H9 (cell line): ENCODE measurements around the gene RIBC2. TPM values are rescaled to one million over a fixed set of nuclear protein-coding genes. Genes with fewer than 3 reads are reported as not detected.

Source experiments
- DNase-seq: peaks from one replicate; pipeline ENCODE4 v3.0.0-alpha.2; 2017
- H2AFZ ChIP-seq: one replicate; pipeline ENCODE4 v1.6.1; 2013; ENCODE audit warnings: mild to moderate bottlenecking, low read length, control low read depth, moderate library complexity
- H2AK5ac ChIP-seq: 2 replicates; pipeline ENCODE4 v1.6.1; 2013; ENCODE audit warnings: low read length, control low read depth, mixed read lengths; ENCODE audit not compliant: insufficient read length
- H2BK120ac ChIP-seq: one replicate; pipeline ENCODE4 v1.6.1; 2013; ENCODE audit warnings: low read depth, mild to moderate bottlenecking, low read length, control low read depth, inconsistent platforms; ENCODE audit not compliant: poor library complexity, severe bottlenecking
- H2BK12ac ChIP-seq: 2 replicates; pipeline ENCODE4 v1.6.1; 2013; ENCODE audit warnings: low read length, control low read depth, mixed read lengths, low read depth; ENCODE audit not compliant: insufficient read length
- H2BK15ac ChIP-seq: 2 replicates; pipeline ENCODE4 v1.6.1; 2013; ENCODE audit warnings: low read depth, low read length, control low read depth
- H2BK20ac ChIP-seq: one replicate; pipeline ENCODE4 v1.6.1; 2013; ENCODE audit warnings: low read depth, mild to moderate bottlenecking, low read length, control low read depth, inconsistent platforms; ENCODE audit not compliant: poor library complexity, severe bottlenecking
- H2BK5ac ChIP-seq: 2 replicates; pipeline ENCODE4 v1.6.1; 2013; ENCODE audit warnings: low read length, control low read depth, mixed read lengths; ENCODE audit not compliant: insufficient read length
- H3K14ac ChIP-seq: 2 replicates; pipeline ENCODE4 v1.6.1; 2013; ENCODE audit warnings: low read length, control low read depth; ENCODE audit not compliant: insufficient read depth
- H3K18ac ChIP-seq: 2 replicates; pipeline ENCODE4 v1.6.1; 2013; ENCODE audit warnings: low read depth, mild to moderate bottlenecking, mixed read lengths, low read length, control low read depth; ENCODE audit not compliant: insufficient read length
- H3K23ac ChIP-seq: 2 replicates; pipeline ENCODE4 v1.6.1; 2013; ENCODE audit warnings: low read length, control low read depth, mixed read lengths, low read depth; ENCODE audit not compliant: insufficient read length
- H3K23me2 ChIP-seq: 2 replicates; pipeline ENCODE4 v1.6.1; 2013; ENCODE audit warnings: low read depth, mild to moderate bottlenecking, mixed read lengths, low read length, control low read depth; ENCODE audit not compliant: insufficient read length, poor library complexity, severe bottlenecking
- H3K27ac ChIP-seq: 2 replicates; pipeline ENCODE4 v1.5.1; 2013; ENCODE audit warnings: low read length, control low read depth, mixed read lengths, low read depth; ENCODE audit not compliant: insufficient read length
- H3K27me3 ChIP-seq: 2 replicates; pipeline ENCODE4 v1.6.1; 2013; ENCODE audit warnings: low read length, control low read depth, inconsistent platforms; ENCODE audit not compliant: insufficient read depth
- H3K4ac ChIP-seq: 2 replicates; pipeline ENCODE4 v1.6.1; 2013; ENCODE audit warnings: low read depth, mild to moderate bottlenecking, control low read depth, inconsistent platforms, low read length, moderate library complexity
- H3K4me1 ChIP-seq: 2 replicates; pipeline ENCODE4 v1.6.1; 2013; ENCODE audit warnings: low read length, control low read depth, inconsistent platforms; ENCODE audit not compliant: insufficient read depth
- H3K4me2 ChIP-seq: 2 replicates; pipeline ENCODE4 v1.6.1; 2013; ENCODE audit warnings: low read length, control low read depth, mixed read lengths; ENCODE audit not compliant: insufficient read length, insufficient read depth
- H3K56ac ChIP-seq: 2 replicates; pipeline ENCODE4 v1.6.1; 2013; ENCODE audit warnings: low read depth, mild to moderate bottlenecking, mixed read lengths, low read length, control low read depth; ENCODE audit not compliant: insufficient read length
- H3K79me1 ChIP-seq: 2 replicates; pipeline ENCODE4 v1.6.1; 2013; ENCODE audit warnings: low read depth, mild to moderate bottlenecking, moderate library complexity, low read length, control low read depth, inconsistent platforms; ENCODE audit not compliant: insufficient read depth, poor library complexity, severe bottlenecking
- H3K79me2 ChIP-seq: 2 replicates; pipeline ENCODE4 v1.6.1; 2013; ENCODE audit warnings: low read length, control low read depth, inconsistent platforms; ENCODE audit not compliant: insufficient read depth
- H3K9ac ChIP-seq: 2 replicates; pipeline ENCODE4 v1.6.1; 2013; ENCODE audit warnings: low read length, control low read depth, mixed read lengths; ENCODE audit not compliant: insufficient read length; ENCODE audit errors: extremely low read depth
- H3K9me3 ChIP-seq: one replicate; pipeline ENCODE4 v1.6.1; 2013; ENCODE audit warnings: low read depth, low read length, inconsistent platforms; ENCODE audit not compliant: control insufficient read depth
- H3T11ph ChIP-seq: one replicate; pipeline ENCODE4 v1.6.1; 2013; ENCODE audit warnings: mild to moderate bottlenecking, low read length, control low read depth, inconsistent platforms
- H4K20me1 ChIP-seq: one replicate; pipeline ENCODE4 v1.6.1; 2013; ENCODE audit not compliant: control insufficient read depth, insufficient read length, insufficient read depth
- H4K5ac ChIP-seq: 2 replicates; pipeline ENCODE4 v1.6.1; 2013; ENCODE audit warnings: low read depth, mild to moderate bottlenecking, mixed read lengths, low read length, control low read depth; ENCODE audit not compliant: insufficient read length
- H4K8ac ChIP-seq: replicated peaks from 2 replicates; pipeline ENCODE4 v1.6.1; 2013; ENCODE audit warnings: low read length, control low read depth, mixed read lengths, low read depth; ENCODE audit not compliant: insufficient read length
- H4K91ac ChIP-seq: 2 replicates; pipeline ENCODE4 v1.6.1; 2013; ENCODE audit warnings: low read depth, mild to moderate bottlenecking, moderate library complexity, mixed read lengths, low read length, control low read depth; ENCODE audit not compliant: insufficient read length
- H3K27ac Mint-ChIP-seq, 3 experiments: 2 replicates in 2 of 3; 3 replicates in 1 of 3; pipeline ENCODE4 v1.8.0; 2020 to 2021; ENCODE audit warnings: mixed read lengths in 3 of 3, mild to moderate bottlenecking in 1 of 3, moderate library complexity in 1 of 3
- H3K27me3 Mint-ChIP-seq: 2 replicates; pipeline ENCODE4 v1.8.0; 2021; ENCODE audit warnings: low read depth, mild to moderate bottlenecking, moderate library complexity, mixed read lengths
- H3K36me3 Mint-ChIP-seq, 3 experiments: 2 replicates in 2 of 3; 3 replicates in 1 of 3; pipeline ENCODE4 v1.8.0; 2020 to 2021; ENCODE audit warnings: low read depth in 3 of 3, mixed read lengths in 3 of 3; ENCODE audit not compliant: insufficient read depth in 1 of 3
- H3K4me1 Mint-ChIP-seq, 2 experiments: 2 replicates each; pipeline ENCODE4 v1.8.0; 2020; ENCODE audit warnings: mixed read lengths in 2 of 2
- H3K4me3 Mint-ChIP-seq, 2 experiments: 2 replicates in 1 of 2; 3 replicates in 1 of 2; pipeline ENCODE4 v1.8.0; 2020 to 2021; ENCODE audit warnings: mild to moderate bottlenecking in 2 of 2, mixed read lengths in 2 of 2, moderate library complexity in 1 of 2
- H3K9me3 Mint-ChIP-seq, 2 experiments: 2 replicates in 1 of 2; 3 replicates in 1 of 2; pipeline ENCODE4 v1.8.0; 2020; ENCODE audit warnings: mild to moderate bottlenecking in 2 of 2, mixed read lengths in 2 of 2, moderate library complexity in 1 of 2
- CTCF ChIP-seq: fragments of 200-600 bp; sonication (generic); conservative IDR thresholded peaks from 3 replicates; pipeline ENCODE4 v1.8.0; 2021; ENCODE audit warnings: antibody characterized with exemption, mild to moderate bottlenecking
- WGBS: extraction: QIAGEN DNeasy Blood & Tissue Kit; methylation state at CpG from one replicate; pipeline ENCODE4 v1.1.7; 2013; ENCODE audit warnings: missing lambda C conversion rate, low lambda C conversion rate, mixed read lengths; ENCODE audit not compliant: insufficient read length; ENCODE audit errors: extremely low coverage; 5-methylcytosine and 5-hydroxymethylcytosine counted together
- total RNA-seq: library from RNA; stranded (reverse); gene quantifications from 2 replicates; pipeline ENCODE4 v1.2.1, GENCODE V29; 2021

Gene RIBC2
- total RNA-seq, 1 experiment from 2014 or later: 4.1 TPM

- no peak overlapping the region for H2AK5ac ChIP-seq
- no peak overlapping the region for H3K56ac ChIP-seq
- no peak overlapping the region for H3T11ph ChIP-seq
- no peaks in the 10 kb centered on the region for H3K9me3 ChIP-seq
- no peak overlapping the region for H2BK12ac ChIP-seq
- Mint-ChIP-seq H3K4me1 (no peaks in the 10 kb centered on the region), H3K9me3 (no peaks in the 10 kb centered on the region), H3K27ac (no peak overlapping the region), H3K4me3 (no peak overlapping the region), H3K27me3 (peaks cover 8% of the 10 kb centered on the region), H3K36me3 (no peaks in the 10 kb centered on the region)
- no peaks in the 10 kb centered on the region for H3K27me3 ChIP-seq
- no peak for TF ChIP-seq CTCF
- H4K91ac ChIP-seq: no peak overlapping the region
- H2BK5ac ChIP-seq: no peak overlapping the region
- no peak overlapping the region for H3K4me2 ChIP-seq
- no peaks in the 10 kb centered on the region for H3K79me2 ChIP-seq
- H2BK15ac ChIP-seq: no peak overlapping the region
- no peaks in the 10 kb centered on the region for H3K4me1 ChIP-seq
- no peak overlapping the region for H2AFZ ChIP-seq
- H2BK20ac ChIP-seq: no peak overlapping the region
- H2BK120ac ChIP-seq: no peak overlapping the region
- no peak overlapping the region for H3K18ac ChIP-seq
- WGBS: no CpG with 5 or more reads among the region's 16 CpGs
- H3K27ac ChIP-seq: no peak overlapping the region
- H4K20me1 ChIP-seq: peaks cover 3% of the 10 kb centered on the region
- H3K14ac ChIP-seq: no peak overlapping the region
- H3K79me1 ChIP-seq: no peaks in the 10 kb centered on the region
- H3K23me2 ChIP-seq: no peaks in the 10 kb centered on the region
- no peak overlapping the region for H3K9ac ChIP-seq
- no peak overlapping the region for H3K23ac ChIP-seq
- H4K5ac ChIP-seq: no peak overlapping the region
- H4K8ac ChIP-seq: no peak overlapping the region
- no peak overlapping the region for H3K4ac ChIP-seq
- DNase-seq: no peak
Observed at GRCh38 chr22:45450101-45450785, 36.8 kb downstream of the RIBC2 start.
